Fibroblast of gingiva (primary cell): ENCODE measurements around the gene WNT8A.
A peak's percentile ranks its signal among the peaks of the same experiment; 100 is the strongest.

Experiments used
- DNase-seq: peaks from one replicate; pipeline ENCODE4 v3.0.0-alpha.2; 2011; ENCODE audit warnings: low read depth

Gene WNT8A

DNA sequence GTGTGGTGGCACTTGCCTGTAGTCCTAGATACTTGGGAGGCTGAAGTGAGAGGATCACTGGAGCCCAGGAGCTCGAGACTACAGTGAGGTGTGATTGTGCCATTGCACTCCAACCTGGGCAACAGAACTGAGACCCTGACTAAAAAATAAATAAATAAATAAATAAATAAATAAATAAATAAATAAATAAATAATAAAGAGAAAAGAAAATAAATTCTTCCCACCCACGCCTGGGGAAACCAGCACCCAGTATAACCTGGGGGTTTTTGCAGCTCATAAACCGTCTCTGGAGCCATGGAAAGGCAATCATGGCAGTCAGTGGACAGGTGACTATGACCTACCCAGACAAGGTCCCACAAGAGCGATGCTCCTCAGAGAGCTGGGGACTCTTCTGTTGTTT, 7.9 kb downstream of the WNT8A start:
- no peak for DNase-seq

DNA sequence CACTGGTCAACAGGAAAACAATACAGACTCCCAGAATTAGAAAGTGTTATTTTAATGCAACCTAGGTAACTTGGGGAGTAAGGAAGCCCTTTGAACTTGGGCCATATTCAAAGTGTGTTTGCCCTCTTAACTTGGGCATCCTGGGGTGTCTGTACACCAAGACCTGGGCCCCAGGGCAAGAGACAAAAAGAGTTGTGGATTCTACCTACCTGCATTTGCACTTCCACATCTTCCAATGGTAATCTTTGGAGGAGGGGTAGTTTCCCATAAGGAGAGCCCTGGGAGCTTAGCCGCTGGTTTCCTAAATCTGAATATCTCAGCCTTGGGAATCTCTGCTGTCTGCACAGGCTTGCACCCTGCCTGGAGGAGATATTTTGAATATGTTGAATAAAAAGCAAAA, 8.5 kb downstream of the WNT8A start:
- DNase-seq = no peak

DNA sequence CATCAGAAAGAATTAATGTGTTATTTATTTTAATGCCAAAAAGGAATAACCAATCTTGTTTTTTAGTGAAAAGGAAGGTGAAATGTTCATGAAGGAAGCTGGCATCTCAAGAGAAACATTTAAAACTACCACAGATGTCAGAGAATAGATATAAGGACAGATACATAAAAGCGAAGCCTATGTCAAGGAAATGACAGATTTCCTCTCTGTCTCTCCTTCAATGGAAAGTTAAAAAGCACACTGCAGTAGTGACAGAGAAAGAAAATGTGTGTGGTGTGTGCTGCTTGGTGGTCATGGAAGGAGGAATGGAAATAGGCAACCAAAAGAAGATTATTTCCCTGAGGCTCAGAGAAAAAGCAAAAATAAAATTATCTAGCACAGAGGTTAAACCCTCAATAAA, 9.2 kb downstream of the WNT8A start:
- DNase-seq = no peak

DNA sequence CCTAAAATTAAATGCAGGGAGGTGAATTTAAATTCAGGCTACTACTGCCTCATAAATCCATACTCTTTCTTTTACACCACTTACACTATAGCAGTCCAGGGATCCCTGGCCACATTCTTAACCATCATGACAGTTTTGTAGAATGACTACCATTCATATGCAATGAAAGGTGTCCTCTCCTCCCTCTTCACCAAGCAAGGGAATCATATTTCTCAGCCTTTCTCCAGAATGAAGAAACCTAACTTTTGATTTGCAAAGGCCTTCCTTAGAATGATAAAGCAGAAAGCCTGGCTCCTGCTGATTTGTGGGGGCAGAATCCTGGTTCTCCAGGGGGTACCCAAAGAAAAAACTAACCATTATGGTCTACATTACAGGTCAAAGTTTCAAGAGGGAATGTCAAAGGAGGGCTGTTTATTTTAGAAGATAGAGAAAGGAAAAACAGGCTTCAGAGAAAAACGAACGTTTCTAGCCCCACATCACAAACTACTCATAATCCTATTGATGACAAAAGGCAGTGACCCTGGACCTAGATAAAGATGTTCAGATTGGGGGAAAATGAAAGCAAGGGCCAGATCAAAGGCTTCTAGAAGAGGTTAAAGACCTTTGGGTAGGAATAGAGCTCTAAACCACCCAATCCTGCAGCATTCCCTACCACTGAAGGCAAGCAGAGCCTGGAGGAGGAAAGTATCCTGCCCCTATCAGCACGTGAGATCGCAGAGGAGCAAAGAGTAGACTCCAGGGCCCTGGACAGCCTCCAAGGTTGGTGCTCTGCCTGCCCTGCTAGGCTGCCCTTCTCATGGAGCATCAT, 11.5 kb downstream of the WNT8A start:
- no peak for DNase-seq

- no peak for DNase-seq
Observed at GRCh38 chr5:138096363-138096762, 12.5 kb downstream of the WNT8A start.

- DNase-seq = no peak
Observed at GRCh38 chr5:138096997-138097828, 13.4 kb downstream of the WNT8A start.

GRCh38 chr5:138102454-138103318, 18.9 kb downstream of the WNT8A start:
- DNase-seq = no peak

GRCh38 chr5:138103319-138103637, 19.4 kb downstream of the WNT8A start:
- no peak for DNase-seq

DNA sequence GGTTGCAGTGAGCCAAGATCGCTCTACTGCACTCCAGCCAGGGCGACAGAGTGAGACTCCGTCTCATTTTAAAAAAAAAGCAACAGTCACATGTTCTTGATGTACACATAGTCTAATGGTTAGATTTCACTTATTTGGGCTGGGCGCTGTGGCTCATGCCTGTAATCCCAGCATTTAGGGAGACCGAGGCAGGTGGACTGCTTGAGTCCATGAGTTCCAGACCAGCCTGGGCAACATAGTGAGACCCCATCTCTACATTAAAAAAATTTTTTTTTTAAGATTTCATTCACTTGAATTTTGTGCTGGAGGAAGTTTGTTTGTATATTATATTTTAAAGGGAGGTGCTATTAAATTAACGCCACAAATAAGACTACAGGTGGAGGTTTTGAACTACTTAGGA, 21.9 kb downstream of the WNT8A start:
- no peak for DNase-seq

- DNase-seq = no peak
Observed at GRCh38 chr5:138107213-138107612, 23.4 kb downstream of the WNT8A start.

GRCh38 chr5:138109463-138110265, 25.8 kb downstream of the WNT8A start:
- DNase-seq = no peak

- no peak for DNase-seq
Observed at GRCh38 chr5:138110266-138110963, 26.6 kb downstream of the WNT8A start.

DNA sequence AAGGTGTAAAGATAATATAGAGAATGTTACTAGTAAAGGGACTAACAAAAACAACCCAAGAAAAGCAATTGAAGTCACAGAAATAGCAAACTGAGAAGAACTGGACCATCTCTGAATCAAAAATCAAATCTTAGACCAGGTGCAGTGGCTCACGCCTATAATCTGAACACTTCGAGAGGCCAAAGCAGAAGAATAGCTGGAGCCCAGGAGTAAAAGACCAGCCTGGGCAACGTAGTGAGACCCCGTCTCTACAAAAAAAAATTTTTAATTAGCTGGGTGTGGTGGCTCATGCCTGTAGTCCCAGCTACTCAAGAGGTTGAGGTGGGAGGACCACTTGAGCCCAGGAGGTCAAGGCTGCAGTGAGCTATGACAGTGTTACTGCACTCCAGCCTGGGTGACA, 27.3 kb downstream of the WNT8A start:
- DNase-seq = no peak

- DNase-seq = no peak
Observed at GRCh38 chr5:138111937-138112336, 28.1 kb downstream of the WNT8A start.

- no peak for DNase-seq
Observed at GRCh38 chr5:138115254-138115653, 31.4 kb downstream of the WNT8A start.

- no peak for DNase-seq
Observed at GRCh38 chr5:138128334-138128733, 44.5 kb downstream of the WNT8A start.

DNA sequence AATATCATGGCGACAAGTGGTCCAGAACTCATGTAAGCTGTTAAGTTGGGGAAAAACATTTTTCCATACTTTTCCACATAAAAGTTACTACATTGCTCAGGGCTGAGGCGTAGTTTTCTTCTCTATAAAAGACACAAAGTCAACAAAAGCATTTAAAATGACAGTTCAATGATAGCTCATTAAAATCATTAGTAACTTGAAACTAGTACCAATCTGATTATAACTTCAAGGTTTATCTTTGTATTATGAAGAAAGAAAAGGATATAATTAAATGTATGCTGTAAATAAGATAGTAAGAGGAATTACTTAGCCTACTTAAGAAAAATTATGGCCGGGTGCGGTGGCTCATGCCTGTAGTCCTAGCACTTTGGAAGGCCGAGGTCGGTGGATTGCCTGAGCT, 45.5 kb downstream of the WNT8A start:
- no peak for DNase-seq

GRCh38 chr5:138132543-138132942, 48.7 kb downstream of the WNT8A start:
- DNase-seq = no peak

GRCh38 chr5:138138949-138139780, 55.3 kb downstream of the WNT8A start, which contains the start of gene NME5:
NME5 (minus strand) TSS chr5:138139428; CDS start chr5:138138780, 648 bp downstream.
- peak; percentile 52 for DNase-seq

DNA sequence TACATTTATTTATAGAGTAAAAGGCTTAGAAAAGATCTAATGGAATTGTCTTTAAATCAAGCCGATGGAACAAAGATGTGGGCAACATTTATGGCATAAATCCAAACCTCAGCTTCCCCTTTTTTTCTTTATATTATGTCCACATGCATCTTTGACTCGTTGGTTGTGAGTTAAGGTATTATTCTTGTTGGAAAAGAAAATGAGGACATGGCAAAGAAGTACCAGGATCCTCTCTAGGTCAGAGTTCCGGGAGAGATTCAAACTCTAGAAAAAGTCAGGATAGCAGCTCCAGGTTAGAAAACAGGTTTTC, 55.9 kb downstream of the WNT8A start:
- DNase-seq = no peak
